BJ (cell line): ENCODE data around the gene PAEP. TPM values are rescaled to one million over a fixed set of nuclear protein-coding genes. Genes with fewer than 3 reads are reported as not detected.

Experiments used
- CTCF ChIA-PET: fragments of 350-600 bp; formaldehyde crosslinking; extraction: SDS; loops from one replicate; lab custom pipeline; 2021; ENCODE audit warnings: antibody characterized with exemption, inconsistent platforms; lab: Yijun Ruan, JAX
- POLR2A ChIA-PET: fragments of 300-600 bp; sonication (Branson Sonifier 250); formaldehyde crosslinking; extraction: SDS; loops from one replicate; lab custom pipeline; 2021; ENCODE audit warnings: antibody characterized with exemption; lab: Charles Lee
- DNase-seq: peaks from one replicate; pipeline ENCODE4 v3.0.0-alpha.2; 2011; ENCODE audit warnings: low read depth
- H3K27me3 ChIP-seq: 2 replicates; pipeline ENCODE4 v1.6.0; 2011; ENCODE audit warnings: low read length; ENCODE audit not compliant: control insufficient read depth, insufficient read depth
- H3K36me3 ChIP-seq: 2 replicates; pipeline ENCODE4 v1.5.1; 2011; ENCODE audit warnings: low read length; ENCODE audit not compliant: control insufficient read depth, insufficient read depth
- H3K4me3 ChIP-seq: 2 replicates; pipeline ENCODE4 v1.5.1; 2011; ENCODE audit warnings: low read depth, mild to moderate bottlenecking, control low read depth, low read length
- polyA plus RNA-seq: library from polyadenylated mRNA; depleted of rRNA; stranded (reverse); fragments of >200 nt; gene quantifications from 2 replicates; pipeline ENCODE4 v1.2.3, GENCODE V29; 2011
- TF ChIP-seq, protein P1 (sequence below): IDR thresholded peaks from 2 replicates; pipeline ENCODE4 v1.5.1; 2011; ENCODE audit warnings: low read depth, mild to moderate bottlenecking, control low read depth, inconsistent platforms, low read length, moderate library complexity; ENCODE audit not compliant: insufficient read depth

PAEP gene
- polyA plus RNA-seq, 1 experiment, result not detected

DNA sequence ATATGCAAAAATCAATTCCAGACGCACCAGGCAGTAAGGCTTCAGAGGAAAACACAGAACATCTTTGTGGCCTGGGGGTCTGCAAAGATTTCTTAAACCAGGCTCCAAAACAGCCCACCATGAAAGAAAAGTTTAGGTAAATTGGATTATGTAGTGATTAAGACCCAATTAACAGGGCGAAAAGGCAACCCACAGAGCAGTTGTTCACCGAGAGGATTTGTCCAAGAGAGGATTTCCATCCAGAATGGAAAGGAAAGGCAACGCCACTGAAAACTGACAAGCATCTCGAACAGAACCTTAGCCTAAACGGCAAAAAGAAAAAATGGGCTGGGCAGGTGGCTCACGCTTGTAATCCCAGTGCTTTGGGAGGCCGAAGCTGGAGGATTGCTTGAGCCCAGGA lies 40.4 kb downstream of the PAEP start:
- H3K36me3 ChIP-seq, result no peaks in the 10 kb centered on the region
- H3K27me3 ChIP-seq, result no peaks in the 10 kb centered on the region
- TF ChIP-seq, protein P1, sequence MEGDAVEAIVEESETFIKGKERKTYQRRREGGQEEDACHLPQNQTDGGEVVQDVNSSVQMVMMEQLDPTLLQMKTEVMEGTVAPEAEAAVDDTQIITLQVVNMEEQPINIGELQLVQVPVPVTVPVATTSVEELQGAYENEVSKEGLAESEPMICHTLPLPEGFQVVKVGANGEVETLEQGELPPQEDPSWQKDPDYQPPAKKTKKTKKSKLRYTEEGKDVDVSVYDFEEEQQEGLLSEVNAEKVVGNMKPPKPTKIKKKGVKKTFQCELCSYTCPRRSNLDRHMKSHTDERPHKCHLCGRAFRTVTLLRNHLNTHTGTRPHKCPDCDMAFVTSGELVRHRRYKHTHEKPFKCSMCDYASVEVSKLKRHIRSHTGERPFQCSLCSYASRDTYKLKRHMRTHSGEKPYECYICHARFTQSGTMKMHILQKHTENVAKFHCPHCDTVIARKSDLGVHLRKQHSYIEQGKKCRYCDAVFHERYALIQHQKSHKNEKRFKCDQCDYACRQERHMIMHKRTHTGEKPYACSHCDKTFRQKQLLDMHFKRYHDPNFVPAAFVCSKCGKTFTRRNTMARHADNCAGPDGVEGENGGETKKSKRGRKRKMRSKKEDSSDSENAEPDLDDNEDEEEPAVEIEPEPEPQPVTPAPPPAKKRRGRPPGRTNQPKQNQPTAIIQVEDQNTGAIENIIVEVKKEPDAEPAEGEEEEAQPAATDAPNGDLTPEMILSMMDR, result no peak
- POLR2A ChIA-PET, result no interaction called here
- DNase-seq, result no peak
- H3K4me3 ChIP-seq, result no peak overlapping the region
- CTCF ChIA-PET, result interaction anchor here (0.8 to 3.0 kb wide), 5 partner anchors 11 to 28 kb away, joined by 3 to 11 read pairs (median 3); no protein-coding TSS in a partner anchor

- no peak for DNase-seq
- TF ChIP-seq, protein P1, result peak; percentile 79
- POLR2A ChIA-PET, result no interaction called here
- H3K27me3 ChIP-seq, result no peaks in the 10 kb centered on the region
- no peaks in the 10 kb centered on the region for H3K36me3 ChIP-seq
- no peak overlapping the region for H3K4me3 ChIP-seq
- CTCF ChIA-PET, result interaction anchor here (0.6 to 3.0 kb wide), 12 partner anchors 10 to 680 kb away, joined by 3 to 11 read pairs (median 3); no protein-coding TSS in a partner anchor
These were observed 41.4 kb downstream of the PAEP start for GRCh38 chr9:135602789-135603481.

DNA sequence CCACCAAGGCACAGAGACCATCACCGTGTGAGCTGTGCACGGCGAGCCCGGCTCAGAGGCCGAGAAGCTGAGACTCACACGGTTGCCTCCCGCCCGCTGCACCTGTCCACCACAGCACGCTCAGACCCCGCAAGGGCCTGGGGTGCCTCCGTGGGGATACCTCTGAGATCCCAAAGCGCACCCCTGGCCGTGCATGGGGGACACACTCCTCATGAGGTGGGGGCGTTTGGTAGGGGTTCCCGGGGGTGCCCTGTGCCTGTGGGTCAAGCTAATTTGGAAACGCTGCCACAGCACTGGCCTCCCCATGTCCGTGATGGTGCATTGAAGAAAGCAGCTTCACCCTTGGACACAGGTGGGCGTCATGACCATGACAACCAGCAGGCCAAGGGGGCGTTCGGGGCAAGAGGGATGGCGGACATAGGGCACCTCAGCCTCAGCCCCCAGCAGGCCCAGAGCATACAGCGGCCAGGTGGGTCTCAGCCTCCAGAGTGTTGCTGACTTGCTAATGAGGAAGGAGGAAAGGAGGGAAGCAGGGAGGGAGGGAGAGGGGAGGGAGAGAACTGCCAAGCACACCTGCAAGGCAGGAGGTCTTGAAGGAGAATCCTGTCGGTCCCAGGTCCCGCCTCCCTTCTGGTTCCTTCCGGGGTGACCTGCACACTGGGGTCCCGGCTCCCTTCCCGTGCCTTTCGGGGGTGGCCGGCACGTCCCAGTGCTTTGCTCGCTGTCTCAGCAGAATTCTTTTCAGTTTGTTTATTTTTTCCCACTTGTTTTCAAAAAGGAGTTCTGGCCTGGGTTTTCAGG lies 43.1 kb downstream of the PAEP start:
- DNase-seq, result no peak
- POLR2A ChIA-PET, result no interaction called here
- H3K27me3 ChIP-seq, result no peaks in the 10 kb centered on the region
- H3K4me3 ChIP-seq, result no peak overlapping the region
- no peaks in the 10 kb centered on the region for H3K36me3 ChIP-seq
- CTCF ChIA-PET, result interaction anchor here (1.3 kb wide), 2 partner anchors 8 to 14 kb away, joined by 4 read pairs; no protein-coding TSS in a partner anchor
- TF ChIP-seq, protein P1, result no peak

GRCh38 chr9:135605238-135605781 lies 43.8 kb downstream of the PAEP start:
- Histone ChIP-seq H3K4me3 (no peak overlapping the region), H3K27me3 (no peaks in the 10 kb centered on the region), H3K36me3 (no peaks in the 10 kb centered on the region)
- CTCF ChIA-PET, result no interaction called here
- TF ChIP-seq, protein P1, result no peak
- POLR2A ChIA-PET, result no interaction called here
- no peak for DNase-seq

- Histone ChIP-seq H3K4me3 (no peak overlapping the region), H3K27me3 (no peaks in the 10 kb centered on the region), H3K36me3 (no peaks in the 10 kb centered on the region)
- ChIA-PET POLR2A (no interaction called here), CTCF (interaction anchor here (1.2 kb wide), 1 partner anchor 17 kb away, joined by 3 read pairs; no protein-coding TSS in a partner anchor)
- TF ChIP-seq, protein P1, result no peak
- DNase-seq, result no peak
These were observed 45.3 kb downstream of the PAEP start for GRCh38 chr9:135606885-135607259.
